H1 (cell line): ENCODE results near the gene SLC9A7. TPM values are rescaled to one million over a fixed set of nuclear protein-coding genes. Genes with fewer than 3 reads are reported as not detected.

Experiments
- CTCF ChIA-PET: fragments of 300-600 bp; sonication (Branson Sonifier 250); formaldehyde crosslinking; loops from one replicate; lab custom pipeline; 2021; ENCODE audit not compliant: partially characterized antibody; lab: Charles Lee
- POLR2A ChIA-PET: fragments of 300-600 bp; sonication (Branson Sonifier 250); formaldehyde crosslinking; loops from one replicate; lab custom pipeline; 2021; ENCODE audit warnings: inconsistent platforms; ENCODE audit not compliant: partially characterized antibody; lab: Charles Lee
- DNase-seq, 2 experiments: peaks; one replicate each; pipeline versions ENCODE4 v3.0.0 to v3.0.0-alpha.2; 2010 to 2022; ENCODE audit warnings: low spot score in 2 of 2, low read depth in 1 of 2, mixed read lengths in 1 of 2
- FAIRE-seq: peaks from 2 replicates; lab custom pipeline; 2011; peaks lifted over from hg19 to GRCh38; lab: Jason Lieb, UNC
- H2AFZ ChIP-seq: 2 replicates; pipeline ENCODE4 v1.8.1; 2012; ENCODE audit warnings: low read length, inconsistent platforms
- H2AK5ac ChIP-seq: 2 replicates; pipeline ENCODE4 v1.6.1; 2013; ENCODE audit warnings: low read depth, low read length
- H2BK120ac ChIP-seq: replicated peaks from 2 replicates; pipeline ENCODE3; 2013; ENCODE audit warnings: low read depth, low read length, inconsistent platforms
- H2BK12ac ChIP-seq: 2 replicates; pipeline ENCODE4 v1.6.1; 2013; ENCODE audit warnings: low read depth, low read length
- H2BK15ac ChIP-seq: 2 replicates; pipeline ENCODE4 v1.6.1; 2013; ENCODE audit warnings: low read length
- H2BK20ac ChIP-seq: 2 replicates; pipeline ENCODE4 v1.6.1; 2013; ENCODE audit warnings: low read length
- H2BK5ac ChIP-seq: 2 replicates; pipeline ENCODE4 v1.6.1; 2013; ENCODE audit warnings: low read depth, low read length
- H3K14ac ChIP-seq: 2 replicates; pipeline ENCODE4 v1.6.1; 2013; ENCODE audit warnings: inconsistent platforms; ENCODE audit not compliant: insufficient read length
- H3K18ac ChIP-seq: 2 replicates; pipeline ENCODE4 v1.6.1; 2013; ENCODE audit warnings: low read length; ENCODE audit errors: extremely low read depth
- H3K23ac ChIP-seq: 2 replicates; pipeline ENCODE4 v1.6.1; 2013; ENCODE audit warnings: inconsistent platforms; ENCODE audit not compliant: insufficient read length
- H3K23me2 ChIP-seq: 2 replicates; pipeline ENCODE4 v1.6.1; 2013; ENCODE audit warnings: low read depth, low read length
- H3K27ac ChIP-seq: 2 replicates; pipeline ENCODE4 v1.6.1; 2011; ENCODE audit warnings: low read depth, low read length, inconsistent platforms
- H3K27me3 ChIP-seq, 4 experiments: replicated peaks in 1 of 4; 1 replicate in 1 of 4; 2 replicates in 3 of 4; pipeline versions ENCODE4 v1.6.1 to v1.8.1; 2011 to 2013; ENCODE audit warnings: low read length in 3 of 4, mild to moderate bottlenecking in 3 of 4, inconsistent platforms in 2 of 4, mixed read lengths in 2 of 4, moderate library complexity in 1 of 4; ENCODE audit not compliant: control insufficient read depth in 3 of 4, insufficient read depth in 3 of 4; ENCODE audit errors: extremely low read depth in 1 of 4
- H3K36me3 ChIP-seq, 4 experiments: 2 replicates each; pipeline versions ENCODE4 v1.6.1 to v1.8.1; 2011 to 2013; ENCODE audit warnings: mild to moderate bottlenecking in 4 of 4, low read length in 3 of 4, moderate library complexity in 2 of 4, control low read depth in 1 of 4, inconsistent platforms in 1 of 4; ENCODE audit not compliant: insufficient read depth in 4 of 4, control insufficient read depth in 2 of 4
- H3K4ac ChIP-seq: replicated peaks from 2 replicates; pipeline ENCODE3; 2013; ENCODE audit warnings: low read length, low read depth, mixed read lengths, inconsistent platforms; ENCODE audit not compliant: insufficient read length
- H3K4me1 ChIP-seq, 4 experiments: replicated peaks in 1 of 4; 1 replicate in 1 of 4; 2 replicates in 3 of 4; pipeline versions ENCODE4 v1.6.1 to v1.8.1; 2011 to 2013; ENCODE audit warnings: low read length in 3 of 4, inconsistent platforms in 2 of 4, mixed read lengths in 1 of 4; ENCODE audit not compliant: insufficient read depth in 4 of 4, control insufficient read depth in 3 of 4
- H3K4me2 ChIP-seq, 2 experiments: 2 replicates each; pipeline versions ENCODE4 v1.6.1 to v1.8.1; 2011 to 2013; ENCODE audit warnings: low read depth in 2 of 2, low read length in 2 of 2, control low read depth in 1 of 2, inconsistent platforms in 1 of 2, mild to moderate bottlenecking in 1 of 2; ENCODE audit not compliant: insufficient read depth in 1 of 2
- H3K4me3 ChIP-seq, 4 experiments: fragments of 200-600, 300-600 bp in 1 of 4; sonication (generic), shearing (Covaris generic), sonication (Bioruptor Twin) in 1 of 4; 2 replicates each; pipeline versions ENCODE4 v1.5.1 to v1.8.1; 2011 to 2016; ENCODE audit warnings: low read length in 4 of 4, low read depth in 3 of 4, control low read depth in 2 of 4, inconsistent platforms in 2 of 4, mild to moderate bottlenecking in 2 of 4, mixed read lengths in 1 of 4, moderate library complexity in 1 of 4; ENCODE audit not compliant: insufficient read depth in 2 of 4; ENCODE audit errors: extremely low read depth in 1 of 4
- H3K56ac ChIP-seq: replicated peaks from 2 replicates; pipeline ENCODE3; 2013; ENCODE audit warnings: low read depth, mild to moderate bottlenecking, mixed read lengths, low read length, inconsistent platforms; ENCODE audit not compliant: insufficient read length
- H3K79me1 ChIP-seq: 2 replicates; pipeline ENCODE4 v1.6.1; 2013; ENCODE audit warnings: low read depth, low read length, control low read depth
- H3K79me2 ChIP-seq, 2 experiments: 2 replicates each; pipeline versions ENCODE4 v1.6.1 to v1.8.1; 2012 to 2013; ENCODE audit warnings: low read length in 2 of 2, mild to moderate bottlenecking in 2 of 2, inconsistent platforms in 1 of 2; ENCODE audit not compliant: insufficient read depth in 2 of 2, control insufficient read depth in 1 of 2
- H3K9ac ChIP-seq, 4 experiments: replicated peaks in 1 of 4; 1 replicate in 1 of 4; 2 replicates in 3 of 4; pipeline versions ENCODE4 v1.6.1 to v1.8.1; 2011 to 2013; ENCODE audit warnings: low read depth in 3 of 4, low read length in 3 of 4, control low read depth in 2 of 4, mild to moderate bottlenecking in 2 of 4, moderate library complexity in 2 of 4, inconsistent platforms in 1 of 4; ENCODE audit errors: extremely low read depth in 1 of 4
- H3K9me3 ChIP-seq, 2 experiments: 2 replicates each; pipeline versions ENCODE4 v1.6.1 to v1.8.1; 2012 to 2013; ENCODE audit warnings: mild to moderate bottlenecking in 2 of 2, moderate library complexity in 2 of 2, control low read depth in 1 of 2, inconsistent platforms in 1 of 2, low read depth in 1 of 2, low read length in 1 of 2, mixed read lengths in 1 of 2; ENCODE audit not compliant: insufficient read depth in 2 of 2
- H4K20me1 ChIP-seq, 2 experiments: replicated peaks in 1 of 2; 2 replicates each; pipeline versions ENCODE3 to v1.8.1; 2011 to 2013; ENCODE audit warnings: inconsistent platforms in 2 of 2, low read length in 2 of 2, mild to moderate bottlenecking in 1 of 2; ENCODE audit not compliant: insufficient read depth in 2 of 2, control insufficient read depth in 1 of 2
- H4K5ac ChIP-seq: 2 replicates; pipeline ENCODE4 v1.6.1; 2013; ENCODE audit warnings: low read length, low read depth, mixed read lengths, inconsistent platforms; ENCODE audit not compliant: insufficient read length
- H4K8ac ChIP-seq: 2 replicates; pipeline ENCODE4 v1.8.0; 2013; ENCODE audit warnings: mild to moderate bottlenecking, moderate library complexity, low read length, inconsistent platforms; ENCODE audit not compliant: insufficient read depth; ENCODE audit errors: extremely low read depth
- H4K91ac ChIP-seq: replicated peaks from 2 replicates; pipeline ENCODE3; 2013; ENCODE audit warnings: low read length, mixed read lengths, inconsistent platforms; ENCODE audit not compliant: insufficient read length
- CBX8 ChIP-seq: fragments of 300-800, 300-1000 bp; sonication (generic); IDR thresholded peaks from 2 replicates; pipeline ENCODE4 v1.7.1; 2016; ENCODE audit warnings: low read depth, low read length, borderline replicate concordance
- CEBPB ChIP-seq: IDR thresholded peaks from 2 replicates; pipeline ENCODE4 v1.6.1; 2012; ENCODE audit warnings: low read depth, low read length
- CREB1 ChIP-seq: IDR thresholded peaks from 2 replicates; pipeline ENCODE4 v1.6.1; 2012; ENCODE audit warnings: inconsistent platforms
- EZH2 ChIP-seq: fragments of 200-600 bp; sonication (generic); IDR thresholded peaks from 2 replicates; pipeline ENCODE4 v1.7.1; 2012; ENCODE audit warnings: low read depth, mild to moderate bottlenecking, moderate library complexity, low read length, inconsistent platforms; ENCODE audit not compliant: severe bottlenecking
- RFX5 ChIP-seq: IDR thresholded peaks from 2 replicates; pipeline ENCODE4 v1.6.1; 2011; ENCODE audit warnings: low read depth, low read length, improper control_type of control experiment, borderline replicate concordance
- RXRA ChIP-seq: IDR thresholded peaks from 2 replicates; pipeline ENCODE4 v1.6.1; 2011; ENCODE audit warnings: low read depth, mild to moderate bottlenecking, low read length, moderate library complexity; ENCODE audit not compliant: insufficient read depth
- SIX5 ChIP-seq: IDR thresholded peaks from 2 replicates; pipeline ENCODE4 v1.6.1; 2011; ENCODE audit warnings: mild to moderate bottlenecking, low read depth, low read length
- ZNF274 ChIP-seq: IDR thresholded peaks from 2 replicates; pipeline ENCODE4 v1.7.0; 2012; ENCODE audit warnings: low read length, borderline replicate concordance; ENCODE audit errors: extremely low read depth
- WGBS, 2 experiments: shearing (Covaris generic) in 1 of 2; methylation state at CpG; one replicate each; pipeline versions ENCODE4 v1.1.6 to v1.1.7; 2013 to 2015; ENCODE audit warnings: low lambda C conversion rate in 2 of 2, mixed read lengths in 2 of 2, inconsistent platforms in 1 of 2, low coverage in 1 of 2, missing lambda C conversion rate in 1 of 2; ENCODE audit not compliant: insufficient replicate concordance in 2 of 2, insufficient coverage in 1 of 2, insufficient read length in 1 of 2; ENCODE audit errors: extremely low coverage in 1 of 2, missing lambda C conversion rate in 1 of 2; 5-methylcytosine and 5-hydroxymethylcytosine counted together
- polyA plus RNA-seq, 7 experiments: library from polyadenylated mRNA; depleted of rRNA in 3 of 7; stranded (reverse) in 5 of 7; unstranded in 2 of 7; fragments of >200 nt in 5 of 7; fragments of 200-250 nt in 2 of 7; gene quantifications; 1 replicate in 5 of 7; 2 replicates in 1 of 7; 4 replicates in 1 of 7; pipeline versions ENCODE4 v1.2.1 to v1.2.3, GENCODE V29; 2011 to 2013; ENCODE audit warnings: missing spikeins in 2 of 7, mixed read lengths in 2 of 7
- total RNA-seq: library from RNA; stranded (reverse); fragmentation: NEBNext Ultra II Directional; extraction: Animal tissue kit (Norgen Biotek cat#: 25700); gene quantifications from 2 replicates; pipeline ENCODE4 v1.2.1, GENCODE V29; 2021

SLC9A7 gene
- total and polyA plus RNA-seq, 2 of the 8 experiments (the other 6 are each of a cell fraction or from before 2014, with no cell fraction given): 6.7 to 17.2 TPM

GRCh38 chrX:46805270-46805669 lies 46.4 kb upstream of the SLC9A7 start:
- POLR2A ChIA-PET: no interaction called here
- no peaks in the 10 kb centered on the region for H3K36me3 ChIP-seq
- no peaks in the 10 kb centered on the region for H3K9me3 ChIP-seq
- H4K91ac ChIP-seq: no peak overlapping the region
- H3K4me1 ChIP-seq: no peaks in the 10 kb centered on the region
- no peak overlapping the region for H3K9ac ChIP-seq
- no peak overlapping the region for H4K5ac ChIP-seq
- 70% methylated on average over 2 of the region's 2 CpGs; no CpG with 5 or more reads in 1 of the 2 experiments for WGBS, 2 experiments
- no peak overlapping the region for H2BK20ac ChIP-seq
- H3K4ac ChIP-seq: no peak overlapping the region
- H3K4me2 ChIP-seq: no peak overlapping the region
- CTCF ChIA-PET: no interaction called here
- H3K56ac ChIP-seq: no peak overlapping the region
- H4K20me1 ChIP-seq: no peaks in the 10 kb centered on the region
- no peak overlapping the region for H3K18ac ChIP-seq
- H2BK12ac ChIP-seq: no peak overlapping the region
- H3K4me3 ChIP-seq: no peak overlapping the region
- no peak overlapping the region for H3K27ac ChIP-seq
- no peaks in the 10 kb centered on the region for H3K27me3 ChIP-seq
- H3K14ac ChIP-seq: no peak overlapping the region
- no peaks in the 10 kb centered on the region; the same call in 1 of the 2 replicates for H3K23me2 ChIP-seq
- H3K23ac ChIP-seq: no peak overlapping the region
- H2BK15ac ChIP-seq: no peak overlapping the region
- FAIRE-seq (no peak), DNase-seq (no peak)
- no peaks in the 10 kb centered on the region for H3K79me2 ChIP-seq
- H2BK5ac ChIP-seq: no peak overlapping the region
- no peak overlapping the region for H4K8ac ChIP-seq
- no peak overlapping the region for H2AFZ ChIP-seq
- no peak overlapping the region for H2BK120ac ChIP-seq
- no peak for TF ChIP-seq ZNF274
- TF ChIP-seq CREB1: no peak
- TF ChIP-seq CBX8: no peak
- TF ChIP-seq CEBPB: no peak
- no peak for TF ChIP-seq SIX5
- TF ChIP-seq RXRA: no peak
- TF ChIP-seq EZH2: no peak
- TF ChIP-seq RFX5: no peak
- H2AK5ac ChIP-seq: no peak overlapping the region
- no peaks in the 10 kb centered on the region for H3K79me1 ChIP-seq
